ENCODE results near the gene ZNF248. TPM values are rescaled to one million over a fixed set of nuclear protein-coding genes. Genes with fewer than 3 reads are reported as not detected.
"Not testable (repeated sequence)": the region's sequence is repeated elsewhere in the genome, so short reads cannot be mapped to it uniquely, and the experiment has no call there.

ZNF248 gene
- total RNA-seq, 1 donor from 2014 or later: 12.9 TPM

DNA sequence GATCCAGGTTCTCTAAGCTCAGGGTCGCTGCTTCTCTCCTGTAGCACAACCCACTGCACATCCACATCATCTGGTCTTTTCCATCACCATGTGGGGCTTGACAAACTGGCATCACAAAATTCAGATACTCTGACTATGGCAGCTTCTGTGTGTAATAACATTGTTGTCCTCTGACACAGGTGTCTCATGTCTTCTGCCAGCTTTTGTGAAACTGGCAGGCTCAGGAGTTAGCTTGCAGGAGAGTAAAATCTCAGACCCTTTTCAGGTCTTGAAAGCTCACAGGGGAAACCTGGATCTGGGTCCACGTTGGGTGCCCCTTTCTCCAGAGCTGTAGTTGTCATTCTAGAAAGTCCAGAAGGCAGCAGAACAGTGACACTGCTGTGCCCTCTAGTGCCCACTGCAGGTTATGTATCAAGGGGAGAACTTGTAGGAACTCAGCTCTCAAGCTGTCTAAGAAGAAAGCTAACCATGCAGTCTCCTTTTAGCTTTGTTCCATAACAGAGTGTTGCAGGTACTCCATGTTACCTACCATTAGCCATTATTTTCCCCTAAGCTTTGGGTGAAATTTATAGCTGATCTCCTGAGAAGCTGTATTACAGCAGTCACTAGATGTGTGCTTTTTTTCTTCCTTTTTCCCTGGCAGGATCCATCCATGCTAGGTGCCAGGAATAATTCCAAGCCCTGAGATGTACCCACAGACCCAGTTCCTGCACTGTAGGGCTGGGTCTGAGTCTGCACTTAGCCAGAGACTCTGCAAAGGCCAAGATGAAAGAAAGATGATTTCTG is 102.7 kb downstream of the ZNF248 start:
- DNase-seq (no peak), ATAC-seq (peak; percentile 55)
- intact Hi-C loops (cut with micrococcal nuclease): no loop called here

- no peak for DNase-seq
- no peak for ATAC-seq
- intact Hi-C loops (cut with micrococcal nuclease): no loop called here
Measured at GRCh38 chr10:37752334-37752875, 105.0 kb downstream of the ZNF248 start.

- intact Hi-C loops (cut with micrococcal nuclease): no loop called here
- no peak for DNase-seq
- no peak for ATAC-seq
Measured at GRCh38 chr10:37748170-37748569, 109.2 kb downstream of the ZNF248 start.

DNA sequence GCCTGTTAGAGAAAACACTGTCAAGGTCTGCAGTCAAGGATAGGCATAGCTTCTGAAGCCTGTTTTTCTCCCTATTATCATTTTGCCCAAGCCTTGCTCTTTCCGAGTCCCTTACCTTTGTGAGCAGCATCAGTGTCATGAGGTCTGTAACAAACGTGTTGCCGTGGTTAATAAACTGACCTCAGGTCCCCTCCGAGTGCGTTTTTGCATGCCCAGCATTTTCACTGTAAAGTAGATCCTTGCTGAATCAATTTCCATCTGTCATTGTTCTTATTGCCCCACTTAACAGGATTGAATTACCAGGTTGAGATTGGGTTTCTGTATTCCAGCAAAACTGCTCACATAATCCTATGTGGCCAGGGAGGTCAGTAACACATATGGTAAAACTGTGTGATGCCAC is 110.3 kb downstream of the ZNF248 start:
- ATAC-seq (no peak), DNase-seq (no peak)
- intact Hi-C loops (cut with micrococcal nuclease): no loop called here

- DNase-seq (no peak), ATAC-seq (no peak)
- intact Hi-C loops (cut with micrococcal nuclease): no loop called here
Measured at GRCh38 chr10:37741831-37742230, 115.6 kb downstream of the ZNF248 start.

DNA sequence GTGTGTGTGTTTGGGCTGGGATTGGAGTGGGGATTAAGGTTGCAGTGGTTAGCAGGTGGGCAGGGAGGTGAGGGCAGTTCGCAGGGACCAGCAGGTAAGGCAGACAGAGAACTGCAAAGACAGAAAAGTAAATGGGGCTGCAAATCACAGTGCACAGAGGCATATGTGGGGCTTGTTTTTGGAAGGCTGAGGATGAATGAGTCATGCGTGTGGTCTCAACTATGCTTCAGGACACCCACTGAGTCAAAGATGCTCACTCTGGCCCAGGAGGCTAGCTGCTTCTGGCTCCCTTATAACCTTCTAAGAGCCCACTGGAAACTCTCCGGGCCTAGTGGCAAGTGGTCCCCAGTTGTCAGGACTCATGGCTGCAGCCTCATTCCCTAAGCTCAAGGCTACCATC is 118.2 kb downstream of the ZNF248 start:
- intact Hi-C loops (cut with micrococcal nuclease): no loop called here
- DNase-seq: no peak
- ATAC-seq: no peak

- intact Hi-C loops (cut with micrococcal nuclease); ATAC-seq; DNase-seq: not testable (repeated sequence)
Measured at GRCh38 chr10:37738241-37738640, 119.2 kb downstream of the ZNF248 start.

DNA sequence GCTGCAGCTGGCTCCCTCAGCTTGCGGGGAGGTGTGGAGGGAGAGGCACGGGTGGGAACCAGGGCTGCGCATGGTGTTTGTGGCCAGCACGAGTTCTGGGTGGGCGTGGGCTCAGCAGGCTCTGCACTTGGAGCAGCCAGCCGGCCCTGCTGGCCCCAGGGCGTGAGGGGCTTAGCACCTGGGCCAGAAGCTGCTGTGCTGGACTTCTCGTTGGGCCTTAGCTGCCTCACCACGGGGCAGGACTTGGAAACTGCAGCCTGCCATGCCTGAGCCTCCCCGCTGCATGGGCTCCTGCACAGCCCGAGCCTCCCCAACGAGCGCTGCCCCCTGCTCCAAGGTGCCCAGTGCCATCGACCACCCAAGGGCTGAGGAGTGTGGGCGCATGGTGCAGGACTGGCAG is 120.1 kb downstream of the ZNF248 start:
- DNase-seq (no peak), ATAC-seq (no peak)
- intact Hi-C loops (cut with micrococcal nuclease): no loop called here

DNA sequence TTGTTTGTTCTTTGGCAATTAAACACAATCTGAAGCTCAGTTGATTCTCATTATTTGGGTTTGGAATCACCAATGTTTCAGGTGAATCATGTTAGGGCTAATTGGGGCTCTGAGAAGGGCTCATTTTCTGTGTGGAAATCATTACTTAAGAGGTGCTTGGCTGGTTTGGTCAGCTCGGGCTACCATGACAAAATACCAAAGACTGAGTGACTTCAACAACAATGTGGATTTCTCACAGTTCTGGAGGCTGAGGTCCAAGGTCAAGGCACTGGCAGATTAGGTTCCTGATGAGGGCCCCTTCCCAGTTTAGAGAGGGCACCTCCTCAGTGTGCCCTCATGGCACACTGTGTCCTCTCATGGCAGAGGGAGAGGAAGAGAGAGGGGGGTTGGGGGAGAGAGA is 121.3 kb downstream of the ZNF248 start:
- ATAC-seq: no peak
- intact Hi-C loops (cut with micrococcal nuclease): no loop called here

GRCh38 chr10:37734971-37735370 is 122.4 kb downstream of the ZNF248 start:
- ATAC-seq (no peak), DNase-seq (no peak)
- intact Hi-C loops (cut with micrococcal nuclease): no loop called here

More for the DNA sequence above, 121.3 kb downstream of the ZNF248 start:
- no peak for DNase-seq

Other genes with a start within 250 kb of the ZNF248 start
- 19.4 TPM for gene ZNF25, start 119.0 kb upstream of the ZNF248 start, total RNA-seq
- 23.6 TPM for gene ZNF33A, start 153.1 kb upstream of the ZNF248 start, total RNA-seq
- 9.8 TPM for gene ZNF37A, start 236.7 kb upstream of the ZNF248 start, total RNA-seq